HL-60 (cell line): ENCODE results near the gene IDH2.

Experiments used
- DNase-seq, 2 experiments: peaks; one replicate each; pipeline ENCODE4 v3.0.0-alpha.2; 2010 to 2020; ENCODE audit warnings: low read depth in 1 of 2, low spot score in 1 of 2
- H3K27ac ChIP-seq: fragments of 250-450 bp; sonication (Bioruptor Pico); replicated peaks from 2 replicates; pipeline ENCODE4 v1.5.1; 2020; ENCODE audit warnings: mild to moderate bottlenecking, moderate library complexity
- H3K27me3 ChIP-seq: fragments of 250-450 bp; sonication (Bioruptor Pico); 2 replicates; pipeline ENCODE4 v1.5.1; 2021; ENCODE audit warnings: mild to moderate bottlenecking, moderate library complexity; ENCODE audit not compliant: insufficient read depth, poor library complexity, severe bottlenecking
- H3K4me3 ChIP-seq: replicated peaks from 2 replicates; pipeline ENCODE4 v1.5.1; 2011; ENCODE audit warnings: mild to moderate bottlenecking, control low read depth, low read length; ENCODE audit not compliant: insufficient read depth
- CTCF ChIP-seq: IDR thresholded peaks from one replicate; pipeline ENCODE4 v1.5.1; 2011; ENCODE audit warnings: low read length, control low read depth, inconsistent platforms; ENCODE audit not compliant: insufficient read depth
- GABPA ChIP-seq: IDR thresholded peaks from 2 replicates; pipeline ENCODE4 v1.6.1; 2012; ENCODE audit warnings: low read depth
- POLR2AphosphoS5 ChIP-seq: IDR thresholded peaks from 2 replicates; pipeline ENCODE4 v1.6.1; 2012; ENCODE audit warnings: low read depth
- REST ChIP-seq: IDR thresholded peaks from 2 replicates; pipeline ENCODE4 v1.6.1; 2012; ENCODE audit warnings: low read depth; ENCODE audit not compliant: insufficient replicate concordance
- SPI1 ChIP-seq: IDR thresholded peaks from 2 replicates; pipeline ENCODE4 v1.6.1; 2012; ENCODE audit warnings: low read depth, mild to moderate bottlenecking, borderline replicate concordance

Gene IDH2

GRCh38 chr15:90131848-90132247 lies 29.6 kb upstream of the IDH2 start:
- no peak for TF ChIP-seq REST
- DNase-seq, result no peak
- Histone ChIP-seq H3K4me3 (no peak overlapping the region), H3K27ac (no peak overlapping the region), H3K27me3 (no peaks in the 10 kb centered on the region)

- Histone ChIP-seq H3K27me3 (no peaks in the 10 kb centered on the region), H3K27ac (no peak overlapping the region), H3K4me3 (no peak overlapping the region)
- TF ChIP-seq POLR2AphosphoS5, result no peak
- TF ChIP-seq GABPA, result no peak
- TF ChIP-seq SPI1, result no peak
- TF ChIP-seq CTCF, result no peak
- TF ChIP-seq REST, result no peak
- no peak for DNase-seq
Measured at GRCh38 chr15:90130291-90130690, 28.0 kb upstream of the IDH2 start.

DNA sequence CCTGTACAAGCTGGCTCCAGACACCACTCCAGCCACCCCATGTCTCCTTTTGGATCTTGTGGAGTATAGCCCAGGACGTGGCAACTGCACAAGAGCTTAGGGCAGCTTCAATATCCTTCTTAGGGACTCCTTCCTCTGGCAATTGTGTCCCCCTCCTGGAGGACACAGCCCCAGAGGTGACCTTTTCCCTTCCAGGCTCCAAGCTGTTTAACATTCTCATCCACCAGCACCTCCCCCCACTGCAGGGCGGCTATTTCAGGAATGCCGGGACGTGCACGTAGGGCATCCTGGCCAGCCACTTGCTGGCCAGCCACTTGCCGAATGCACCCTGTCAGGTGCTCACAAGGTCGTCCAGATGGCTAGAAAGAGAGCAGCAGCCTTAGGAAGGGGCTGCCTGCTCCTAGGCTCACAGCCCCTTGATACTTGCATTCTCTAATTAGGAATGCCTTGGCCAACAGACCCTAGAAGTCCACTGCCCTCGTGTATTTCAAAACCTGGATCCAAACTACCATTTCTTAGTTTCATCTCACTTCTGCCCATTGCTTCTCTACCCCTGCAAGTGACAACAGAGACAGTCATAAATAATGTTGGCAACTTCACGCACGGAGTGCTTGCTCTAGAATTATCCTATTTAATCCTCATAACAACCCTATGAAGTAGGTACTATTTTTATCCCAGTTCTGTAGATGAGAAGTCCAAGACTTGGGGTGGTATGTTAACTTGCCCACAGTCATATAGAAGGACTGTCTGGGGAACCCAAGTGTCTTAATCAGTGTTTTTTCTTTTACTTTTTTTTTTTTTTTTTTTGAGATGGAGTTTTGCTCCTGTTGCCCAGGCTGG lies 24.5 kb upstream of the IDH2 start:
- H3K27ac ChIP-seq, result no peak overlapping the region
- DNase-seq, result no peak
- no peak overlapping the region for H3K4me3 ChIP-seq
- TF ChIP-seq POLR2AphosphoS5, result no peak
- no peak for TF ChIP-seq SPI1
- no peak for TF ChIP-seq GABPA
- no peak for TF ChIP-seq CTCF
- no peak for TF ChIP-seq REST
- H3K27me3 ChIP-seq, result no peaks in the 10 kb centered on the region

GRCh38 chr15:90126022-90126421 lies 23.8 kb upstream of the IDH2 start:
- Histone ChIP-seq H3K27me3 (no peaks in the 10 kb centered on the region), H3K4me3 (no peak overlapping the region), H3K27ac (no peak overlapping the region)
- no peak for DNase-seq
- TF ChIP-seq POLR2AphosphoS5 (no peak), CTCF (no peak), GABPA (no peak), SPI1 (no peak), REST (no peak)
